Body of pancreas (tissue), 4 donors: ENCODE results near the gene MAP2. TPM values are rescaled to one million over a fixed set of nuclear protein-coding genes. Genes with fewer than 3 reads are reported as not detected.

Source experiments
- ATAC-seq: fragments of 150-250 bp; one replicate; pipeline ENCODE4 v1.9.1; 2016
- DNase-seq, 4 donors: peaks; one replicate each; pipeline ENCODE4 v3.0.0-alpha.2; 2019
- H3K27ac ChIP-seq, 4 donors: fragments of 200-600 bp; sonication (generic); 1 replicate in 3 of 4; 2 replicates in 1 of 4; pipeline versions ENCODE4 v1.5.1 to v1.6.1; 2016 to 2019; ENCODE audit warnings: mild to moderate bottlenecking in 1 of 4, mixed read lengths in 1 of 4, moderate library complexity in 1 of 4
- H3K27me3 ChIP-seq, 2 donors: fragments of 200-600 bp; sonication (generic); one replicate each; pipeline ENCODE4 v1.6.0; 2016; ENCODE audit warnings: mild to moderate bottlenecking in 1 of 2
- H3K36me3 ChIP-seq, 2 donors: fragments of 200-600 bp; sonication (generic); replicated peaks in 1 of 2; 2 replicates each; pipeline ENCODE4 v1.5.1; 2016; ENCODE audit warnings: low read depth in 2 of 2; ENCODE audit not compliant: insufficient read depth in 1 of 2
- H3K4me1 ChIP-seq: fragments of 200-600 bp; sonication (generic); one replicate; pipeline ENCODE4 v1.6.0; 2016
- H3K4me3 ChIP-seq, 2 donors: fragments of 200-600 bp; sonication (generic); 1 replicate in 1 of 2; 2 replicates in 1 of 2; pipeline ENCODE4 v1.5.1; 2016 to 2019
- H3K9me3 ChIP-seq, 3 donors: fragments of 200-600 bp; sonication (generic); 1 replicate in 2 of 3; 2 replicates in 1 of 3; pipeline ENCODE4 v1.5.1; 2016
- CTCF ChIP-seq, 7 experiments: fragments of 450-650 bp in 4 of 7; fragments of 200-600 bp in 3 of 7; sonication (generic) in 3 of 7; IDR thresholded peaks; one replicate each; pipeline ENCODE4 v1.5.1; 2016 to 2019; ENCODE audit warnings: antibody characterized with exemption in 7 of 7
- POLR2A ChIP-seq, 3 donors: fragments of 450-650 bp; IDR thresholded peaks; one replicate each; pipeline ENCODE4 v1.6.1; 2016; ENCODE audit warnings: antibody characterized with exemption in 3 of 3, mild to moderate bottlenecking in 2 of 3
- WGBS, 2 donors: methylation state at CpG; one replicate each; pipeline ENCODE4 v1.1.5; 2017; 5-methylcytosine and 5-hydroxymethylcytosine counted together
- intact Hi-C: fragments of 100-400 bp; cut with DNase I; formaldehyde crosslinking; loops from one replicate; pipeline ENCODE4 v1.15.1; 2023
- total RNA-seq, 2 donors: library from RNA; depleted of rRNA; stranded (reverse); fragments of >200 nt; gene quantifications; one replicate each; pipeline ENCODE4 v1.1.0, GENCODE V29; 2016

Gene MAP2
- total RNA-seq, 2 donors from 2014 or later = 14.2 to 32.9 TPM

GRCh38 chr2:209382775-209383174 lies 41.1 kb upstream of the MAP2 start:
- TF ChIP-seq CTCF (IDR thresholded peaks at IDR 0.05) = no peak
- TF ChIP-seq POLR2A (IDR thresholded peaks at IDR 0.05) = no peak
- peak; percentile 53 for ATAC-seq
- DNase-seq = no peak
- Histone ChIP-seq H3K9me3 (peaks cover 0 to 3% (median 0%) of the 10 kb centered on the region in 3 donors), H3K27ac (peak overlapping the region in 2 of 4 donors; percentile 24 to 48), H3K4me1 (peaks cover 14% of the 10 kb centered on the region), H3K4me3 (no peak overlapping the region), H3K27me3 (no peaks in the 10 kb centered on the region), H3K36me3 (no peaks in the 10 kb centered on the region)
- intact Hi-C loops = no loop called here

DNA sequence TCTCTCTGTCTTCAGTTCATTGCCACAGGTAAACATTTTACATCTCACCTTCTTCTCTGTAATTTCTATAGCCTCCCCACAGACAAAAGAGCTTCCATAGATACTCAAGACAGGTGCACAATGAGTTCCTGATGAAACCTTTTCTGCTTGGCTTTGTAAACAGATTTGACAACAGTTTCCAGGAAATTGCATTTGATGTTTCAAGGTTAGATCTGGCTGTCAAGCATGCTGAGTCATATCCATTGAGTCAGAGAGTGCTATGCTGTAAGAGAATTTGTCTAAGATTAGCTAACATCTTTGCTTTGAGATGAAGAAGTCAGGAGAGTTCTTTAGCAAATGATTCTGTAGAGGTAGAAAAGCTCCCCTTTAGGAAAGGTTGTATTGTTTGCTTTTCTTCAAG lies 40.6 kb upstream of the MAP2 start:
- peak; percentile 85 for ATAC-seq
- no peaks in the 10 kb centered on the region for H3K36me3 ChIP-seq
- peak overlapping the region in 2 of 4 donors; percentile 24 to 48 for H3K27ac ChIP-seq

GRCh38 chr2:209387389-209387788 lies 36.5 kb upstream of the MAP2 start:
- Histone ChIP-seq H3K4me1 (peaks cover 14% of the 10 kb centered on the region), H3K27ac (no peak overlapping the region), H3K9me3 (no peaks in the 10 kb centered on the region), H3K36me3 (no peaks in the 10 kb centered on the region), H3K27me3 (no peaks in the 10 kb centered on the region), H3K4me3 (no peak overlapping the region)
- TF ChIP-seq CTCF (IDR thresholded peaks at IDR 0.05) (no peak), POLR2A (IDR thresholded peaks at IDR 0.05) (no peak)
- DNase-seq (no peak), ATAC-seq (no peak)
- WGBS, 2 donors = 95 to 96% methylated on average over 10 to 11 of the region's 34 CpGs
- intact Hi-C loops = no loop called here

More for the DNA sequence above, 40.6 kb upstream of the MAP2 start:
- peak in 1 of 4 donors; percentile 23 for DNase-seq
- no peaks in the 10 kb centered on the region for H3K27me3 ChIP-seq
- intact Hi-C loops = no loop called here
- peaks cover 14% of the 10 kb centered on the region for H3K4me1 ChIP-seq
- no peaks in the 10 kb centered on the region for H3K9me3 ChIP-seq
- no peak for TF ChIP-seq POLR2A (IDR thresholded peaks at IDR 0.05)
- no peak for TF ChIP-seq CTCF (IDR thresholded peaks at IDR 0.05)
- H3K4me3 ChIP-seq = no peak overlapping the region

- intact Hi-C loops = no loop called here
- WGBS, 2 donors = 59 to 60% methylated on average over 4 of the region's 4 CpGs
- no peak for DNase-seq
- ATAC-seq = no peak
- peaks cover 4% of the 10 kb centered on the region for H3K4me1 ChIP-seq
- H3K27me3 ChIP-seq = no peaks in the 10 kb centered on the region
- H3K36me3 ChIP-seq = no peaks in the 10 kb centered on the region
- no peak overlapping the region for H3K4me3 ChIP-seq
- H3K27ac ChIP-seq = no peak overlapping the region
- no peaks in the 10 kb centered on the region for H3K9me3 ChIP-seq
- no peak for TF ChIP-seq POLR2A (IDR thresholded peaks at IDR 0.05)
- no peak for TF ChIP-seq CTCF (IDR thresholded peaks at IDR 0.05)
Observed at GRCh38 chr2:209388446-209389037, 35.3 kb upstream of the MAP2 start.

- no peaks in the 10 kb centered on the region for H3K4me1 ChIP-seq
- H3K27ac ChIP-seq = no peak overlapping the region
- no peaks in the 10 kb centered on the region for H3K9me3 ChIP-seq
- no peaks in the 10 kb centered on the region for H3K27me3 ChIP-seq
- no peak for DNase-seq
- no peak overlapping the region for H3K4me3 ChIP-seq
- TF ChIP-seq CTCF (IDR thresholded peaks at IDR 0.05) = no peak
- TF ChIP-seq POLR2A (IDR thresholded peaks at IDR 0.05) = no peak
- WGBS, 2 donors = 35 to 45% methylated on average over 5 of the region's 5 CpGs
- no peak for ATAC-seq
- no peaks in the 10 kb centered on the region for H3K36me3 ChIP-seq
- intact Hi-C loops = no loop called here
Observed at GRCh38 chr2:209389171-209389618, 34.7 kb upstream of the MAP2 start.
